Neural crest cell (in vitro differentiated cells): Measurements from ENCODE around the gene OSBPL9. TPM values are rescaled to one million over a fixed set of nuclear protein-coding genes. Genes with fewer than 3 reads are reported as not detected.

ENCODE experiments used
- DNase-seq: peaks from one replicate; pipeline ENCODE4 v3.0.0; 2021; ENCODE audit warnings: low read depth, mixed read lengths, low spot score
- H3K27ac Mint-ChIP-seq: one replicate; pipeline ENCODE4 v1.8.0; 2021; ENCODE audit warnings: mild to moderate bottlenecking, mixed read lengths; ENCODE audit not compliant: unreplicated experiment
- H3K27me3 Mint-ChIP-seq: 2 replicates; pipeline ENCODE4 v1.8.0; 2021; ENCODE audit warnings: low read depth, mild to moderate bottlenecking, mixed read lengths
- H3K36me3 Mint-ChIP-seq: 2 replicates; pipeline ENCODE4 v1.8.0; 2021; ENCODE audit warnings: low read depth, mild to moderate bottlenecking, mixed read lengths
- H3K4me1 Mint-ChIP-seq: 2 replicates; pipeline ENCODE4 v1.8.0; 2021; ENCODE audit warnings: mixed read lengths
- H3K4me3 Mint-ChIP-seq: one replicate; pipeline ENCODE4 v1.8.0; 2021; ENCODE audit warnings: mild to moderate bottlenecking, mixed read lengths
- H3K9me3 Mint-ChIP-seq: 2 replicates; pipeline ENCODE4 v1.8.0; 2021; ENCODE audit warnings: mixed read lengths
- CTCF ChIP-seq: fragments of 200-600 bp; sonication (generic); conservative IDR thresholded peaks from 2 replicates; pipeline ENCODE4 v1.5.0; 2021; ENCODE audit warnings: antibody characterized with exemption, mild to moderate bottlenecking
- long read RNA-seq: library from polyadenylated mRNA; unstranded; transcript quantifications from one replicate; pipeline ENCODE4 v2.0.0, GENCODE V29; 2020
- total RNA-seq: library from RNA; stranded (reverse); gene quantifications from 2 replicates; pipeline ENCODE4 v1.2.1, GENCODE V29; 2021

OSBPL9 gene
- total RNA-seq = 76.7 and 77.5 TPM in 2 replicates
- long read RNA-seq, transcript OSBPL9-222 (21 exons, 2,210 nt) = minor isoform, 23 of 288 reads
- long read RNA-seq, transcript OSBPL9-201 (20 exons, 2,721 nt) = minor isoform, 32 of 288 reads
- long read RNA-seq, transcript OSBPL9-207 (20 exons, 2,755 nt) = major isoform, 64 of 288 reads
- long read RNA-seq, transcript OSBPL9-203 (24 exons, 2,893 nt) = minor isoform, 30 of 288 reads
- long read RNA-seq, partial matches to known transcripts = 75 of 288 reads
- long read RNA-seq, other reads (novel, unspliced or antisense) = 61 of 288 reads

GRCh38 chr1:51616903-51617708 lies at the start of gene OSBPL9:
Gene OSBPL9 (plus strand): TSS chr1:51617092. CDS start chr1:51617111, 19 bp downstream.
- no peak for TF ChIP-seq CTCF
- H3K27ac Mint-ChIP-seq = peak within 1 kb of the TSS; percentile 100
- peaks cover 17% of the 10 kb centered on the region for H3K27me3 Mint-ChIP-seq
- H3K4me3 Mint-ChIP-seq = peak within 1 kb of the TSS; percentile 100
- H3K9me3 Mint-ChIP-seq = no peaks in the 10 kb centered on the region
- H3K36me3 Mint-ChIP-seq = no peaks in the 10 kb centered on the region
- DNase-seq = peak; percentile 73
- peaks cover 22% of the 10 kb centered on the region for H3K4me1 Mint-ChIP-seq

GRCh38 chr1:51567653-51568052 lies 49.2 kb upstream of the OSBPL9 start:
- no peaks in the 10 kb centered on the region for H3K9me3 Mint-ChIP-seq
- no peak overlapping the region for H3K4me3 Mint-ChIP-seq
- DNase-seq = no peak
- no peak for TF ChIP-seq CTCF
- H3K27me3 Mint-ChIP-seq = no peaks in the 10 kb centered on the region
- no peaks in the 10 kb centered on the region for H3K36me3 Mint-ChIP-seq
- peaks cover 18% of the 10 kb centered on the region for H3K4me1 Mint-ChIP-seq
- no peak overlapping the region for H3K27ac Mint-ChIP-seq

GRCh38 chr1:51568231-51568935 lies 48.5 kb upstream of the OSBPL9 start:
- Mint-ChIP-seq H3K4me1 (peaks cover 18% of the 10 kb centered on the region), H3K9me3 (no peaks in the 10 kb centered on the region), H3K27me3 (no peaks in the 10 kb centered on the region), H3K27ac (no peak overlapping the region), H3K4me3 (no peak overlapping the region), H3K36me3 (no peaks in the 10 kb centered on the region)
- no peak for TF ChIP-seq CTCF
- DNase-seq = no peak

- no peak overlapping the region for H3K27ac Mint-ChIP-seq
- no peaks in the 10 kb centered on the region for H3K36me3 Mint-ChIP-seq
Measured at GRCh38 chr1:51569284-51570062, 47.4 kb upstream of the OSBPL9 start.

More at GRCh38 chr1:51569284-51570062, 47.4 kb upstream of the OSBPL9 start:
- H3K4me1 Mint-ChIP-seq = peaks cover 18% of the 10 kb centered on the region
- no peaks in the 10 kb centered on the region for H3K27me3 Mint-ChIP-seq
- no peak overlapping the region for H3K4me3 Mint-ChIP-seq
- no peak for DNase-seq
- H3K9me3 Mint-ChIP-seq = no peaks in the 10 kb centered on the region
- TF ChIP-seq CTCF = no peak
